Measurements from ENCODE around the gene SPTSSA. TPM values are rescaled to one million over a fixed set of nuclear protein-coding genes. Genes with fewer than 3 reads are reported as not detected.

Gene SPTSSA
- total and polyA plus RNA-seq, 5 donors: 12.3 to 19.9 (median 16.9) TPM

- Histone ChIP-seq H3K4me1 (ENCODE audit: control insufficient read depth, insufficient read depth, low read length) (no peaks in the 10 kb centered on the region), H3K27me3 (ENCODE audit: control insufficient read depth, insufficient read depth) (no peaks in the 10 kb centered on the region), H3K4me3 (ENCODE audit: low read length) (no peak overlapping the region), H3K27ac (ENCODE audit: low read length) (no peak overlapping the region), H3K9me3 (ENCODE audit: control insufficient read depth, low read length) (no peaks in the 10 kb centered on the region)
- 77% methylated on average over 6 of the region's 6 CpGs for WGBS
- DNase-seq (no peak), ATAC-seq (no peak)
- intact Hi-C loops (cut with DNase I): no loop called here
Observed at GRCh38 chr14:34472706-34473279, 10.8 kb upstream of the SPTSSA start.

- intact Hi-C loops (cut with DNase I): no loop called here
- H3K27ac ChIP-seq (ENCODE audit: low read length): no peak overlapping the region
- H3K4me1 ChIP-seq (ENCODE audit: control insufficient read depth, insufficient read depth, low read length): no peaks in the 10 kb centered on the region
- H3K9me3 ChIP-seq (ENCODE audit: control insufficient read depth, low read length): no peaks in the 10 kb centered on the region
- no peaks in the 10 kb centered on the region for H3K27me3 ChIP-seq (ENCODE audit: control insufficient read depth, insufficient read depth)
- DNase-seq: no peak
- H3K4me3 ChIP-seq (ENCODE audit: low read length): no peak overlapping the region
- ATAC-seq: no peak
Observed at GRCh38 chr14:34470319-34470718, 8.3 kb upstream of the SPTSSA start.

- no peak overlapping the region for H3K27ac ChIP-seq (ENCODE audit: low read length)
- intact Hi-C loops (cut with DNase I): loop anchor here in 1 of 4 donors (10.0 kb wide), 1 partner anchor 58 kb away; no protein-coding TSS in a partner anchor
- no peaks in the 10 kb centered on the region for H3K27me3 ChIP-seq (ENCODE audit: control insufficient read depth, insufficient read depth)
- no peak for DNase-seq
- no peak overlapping the region for H3K4me3 ChIP-seq (ENCODE audit: low read length)
- H3K9me3 ChIP-seq (ENCODE audit: control insufficient read depth, low read length): no peaks in the 10 kb centered on the region
- WGBS: 97% methylated on average over 2 of the region's 2 CpGs
- no peak for ATAC-seq
- H3K4me1 ChIP-seq (ENCODE audit: control insufficient read depth, insufficient read depth, low read length): peaks cover 5% of the 10 kb centered on the region
Observed at GRCh38 chr14:34466691-34467090, 4.7 kb upstream of the SPTSSA start.

DNA sequence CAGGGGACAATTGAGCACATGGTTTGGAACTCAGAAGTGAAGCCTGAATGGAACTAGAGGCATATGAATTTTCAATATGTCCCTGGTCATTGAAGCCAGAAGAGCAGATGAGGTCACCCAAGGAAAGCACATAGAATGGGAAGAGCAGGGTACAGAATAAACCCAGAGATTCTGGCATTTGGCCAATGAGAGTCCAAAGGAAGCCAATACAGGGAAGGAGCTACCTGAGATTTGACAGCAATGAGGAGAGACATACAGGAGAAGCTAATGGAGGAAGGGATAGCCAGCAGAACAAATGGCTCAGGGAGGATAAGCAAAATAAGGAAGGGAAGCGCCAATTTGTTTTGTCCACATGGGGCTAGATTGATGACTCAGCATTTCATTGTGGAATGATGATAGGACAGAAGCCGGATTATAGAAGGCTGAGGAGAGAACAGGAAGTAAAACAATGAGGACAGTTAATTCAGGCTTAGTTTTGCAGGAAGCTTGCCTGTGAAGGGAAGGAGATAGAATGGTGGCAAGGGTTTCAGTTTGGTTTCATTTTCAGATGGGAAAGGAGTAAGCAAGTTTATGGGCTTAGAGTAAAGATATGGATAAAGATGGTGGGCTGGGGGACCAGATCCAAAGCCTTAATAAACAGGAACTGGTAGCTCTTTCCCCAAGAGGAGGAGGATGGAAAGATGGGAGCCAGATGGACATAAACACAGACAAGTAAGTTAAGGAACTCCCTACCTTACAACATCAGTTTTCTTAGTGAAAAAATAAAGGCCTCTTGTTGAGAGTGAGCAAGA lies 3.2 kb upstream of the SPTSSA start:
- Histone ChIP-seq H3K4me1 (ENCODE audit: control insufficient read depth, insufficient read depth, low read length) (peaks cover 5% of the 10 kb centered on the region), H3K4me3 (ENCODE audit: low read length) (no peak overlapping the region), H3K9me3 (ENCODE audit: control insufficient read depth, low read length) (no peaks in the 10 kb centered on the region), H3K27ac (ENCODE audit: low read length) (no peak overlapping the region), H3K27me3 (ENCODE audit: control insufficient read depth, insufficient read depth) (no peaks in the 10 kb centered on the region)
- WGBS: 38% methylated on average over 2 of the region's 2 CpGs
- no peak for ATAC-seq
- intact Hi-C loops (cut with DNase I): loop anchor here in 1 of 4 donors (10.0 kb wide), 1 partner anchor 60 kb away; no protein-coding TSS in a partner anchor
- no peak for DNase-seq

DNA sequence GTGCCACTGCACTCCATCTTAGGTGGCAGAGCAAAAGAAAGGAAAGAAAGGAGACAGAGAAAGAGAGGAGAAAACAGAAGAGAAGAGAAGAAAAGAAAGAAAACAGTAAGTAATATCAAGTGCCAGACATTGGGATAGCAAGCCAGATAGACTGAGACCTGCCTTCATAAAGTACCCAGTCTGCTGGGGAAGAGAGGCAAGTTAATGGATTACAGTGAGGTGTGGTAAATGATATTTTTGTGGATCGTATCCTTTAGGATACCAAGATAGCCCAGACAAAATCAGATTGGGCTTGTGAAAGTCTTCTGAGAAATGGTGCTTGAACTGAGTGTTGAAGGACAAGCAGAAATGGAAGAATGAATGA lies 1.5 kb upstream of the SPTSSA start:
- Histone ChIP-seq H3K27ac (ENCODE audit: low read length) (no peak overlapping the region), H3K4me3 (ENCODE audit: low read length) (no peak overlapping the region), H3K27me3 (ENCODE audit: control insufficient read depth, insufficient read depth) (no peaks in the 10 kb centered on the region), H3K4me1 (ENCODE audit: control insufficient read depth, insufficient read depth, low read length) (peaks cover 5% of the 10 kb centered on the region), H3K9me3 (ENCODE audit: control insufficient read depth, low read length) (no peaks in the 10 kb centered on the region)
- ATAC-seq (no peak), DNase-seq (no peak)
- intact Hi-C loops (cut with DNase I): loop anchor here in 2 of 4 donors (5.0 to 10.0 kb wide), 2 partner anchors 61 to 74 kb away; partner anchors contain the start of gene EAPP (in 1 of the 2)
- WGBS: 83% methylated on average over 1 of the region's 1 CpG

- no peaks in the 10 kb centered on the region for H3K27me3 ChIP-seq (ENCODE audit: control insufficient read depth, insufficient read depth)
- peak; percentile 57 to 78 (median 68) for DNase-seq
- peaks cover 5% of the 10 kb centered on the region for H3K4me1 ChIP-seq (ENCODE audit: control insufficient read depth, insufficient read depth, low read length)
- intact Hi-C loops (cut with DNase I): loop anchor here in 2 of 4 donors (2.0 to 10.0 kb wide), 3 partner anchors 35 to 76 kb away; partner anchors contain the start of gene EAPP (in 1 of the 2)
- WGBS: 1% methylated on average over 45 of the region's 45 CpGs
- peak overlapping the region; percentile 82 for H3K27ac ChIP-seq (ENCODE audit: low read length)
- ATAC-seq: peak; percentile 36 to 59
- H3K4me3 ChIP-seq (ENCODE audit: low read length): peak overlapping the region; percentile 97
- no peaks in the 10 kb centered on the region for H3K9me3 ChIP-seq (ENCODE audit: control insufficient read depth, low read length)
Observed at GRCh38 chr14:34461334-34462131, 507 bp downstream of the SPTSSA start.

DNA sequence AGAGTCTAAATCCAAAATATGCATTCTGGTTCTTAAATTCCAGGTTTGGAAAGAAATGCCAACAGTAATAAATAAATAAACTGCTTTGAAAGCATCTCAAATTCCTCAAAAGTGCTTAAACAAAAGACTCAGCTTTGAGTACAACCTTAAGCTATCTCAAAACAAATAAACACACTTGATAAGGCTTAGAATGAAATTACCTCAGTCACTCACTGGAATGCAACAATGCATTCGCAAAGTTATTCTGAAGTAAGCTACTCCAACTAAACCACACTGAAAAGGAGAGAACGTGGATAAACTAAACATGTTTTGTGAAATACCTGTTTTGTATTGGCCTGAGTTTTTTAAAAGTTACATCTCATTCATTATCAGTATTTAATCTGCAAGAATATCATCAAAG lies 1.2 kb downstream of the SPTSSA start:
- ATAC-seq (no peak), DNase-seq (no peak)
- no peaks in the 10 kb centered on the region for H3K27me3 ChIP-seq (ENCODE audit: control insufficient read depth, insufficient read depth)
- peaks cover 5% of the 10 kb centered on the region for H3K4me1 ChIP-seq (ENCODE audit: control insufficient read depth, insufficient read depth, low read length)
- 36% methylated on average over 2 of the region's 2 CpGs for WGBS
- peak overlapping the region; percentile 97 for H3K4me3 ChIP-seq (ENCODE audit: low read length)
- H3K9me3 ChIP-seq (ENCODE audit: control insufficient read depth, low read length): no peaks in the 10 kb centered on the region
- intact Hi-C loops (cut with DNase I): loop anchor here in 2 of 4 donors (2.0 to 10.0 kb wide), 3 partner anchors 36 to 76 kb away; partner anchors contain the start of gene EAPP (in 1 of the 2)
- H3K27ac ChIP-seq (ENCODE audit: low read length): no peak overlapping the region

GRCh38 chr14:34460295-34460694 lies 1.7 kb downstream of the SPTSSA start:
- no peak for DNase-seq
- Histone ChIP-seq H3K27me3 (ENCODE audit: control insufficient read depth, insufficient read depth) (no peaks in the 10 kb centered on the region), H3K27ac (ENCODE audit: low read length) (no peak overlapping the region), H3K4me3 (ENCODE audit: low read length) (no peak overlapping the region), H3K9me3 (ENCODE audit: control insufficient read depth, low read length) (no peaks in the 10 kb centered on the region), H3K4me1 (ENCODE audit: control insufficient read depth, insufficient read depth, low read length) (peaks cover 5% of the 10 kb centered on the region)
- intact Hi-C loops (cut with DNase I): loop anchor here in 2 of 4 donors (2.0 to 10.0 kb wide), 3 partner anchors 37 to 77 kb away; partner anchors contain the start of gene EAPP (in 1 of the 2)
- WGBS: 94% methylated on average over 1 of the region's 1 CpG
- no peak for ATAC-seq

DNA sequence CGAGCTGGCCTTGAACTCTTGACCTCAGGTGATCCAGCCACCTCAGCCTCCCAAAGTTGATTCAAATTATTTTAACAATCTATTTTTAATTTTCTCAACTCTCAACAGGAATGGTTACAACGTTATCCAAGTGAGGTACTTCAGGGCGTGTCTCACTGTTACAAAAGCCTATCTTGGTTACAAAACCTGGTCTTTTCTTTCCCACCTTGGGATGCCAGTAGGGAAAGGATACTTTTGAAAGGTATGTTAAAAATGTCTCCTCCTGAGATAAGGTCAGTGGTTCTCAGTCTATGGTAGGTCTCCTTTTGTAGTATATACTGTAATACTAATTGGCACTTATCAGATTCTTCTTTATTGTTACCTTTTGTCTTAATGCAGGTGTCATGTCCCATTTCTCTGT lies 4.9 kb downstream of the SPTSSA start:
- Histone ChIP-seq H3K4me3 (ENCODE audit: low read length) (no peak overlapping the region), H3K27ac (ENCODE audit: low read length) (no peak overlapping the region), H3K9me3 (ENCODE audit: control insufficient read depth, low read length) (no peaks in the 10 kb centered on the region), H3K4me1 (ENCODE audit: control insufficient read depth, insufficient read depth, low read length) (peaks cover 2% of the 10 kb centered on the region), H3K27me3 (ENCODE audit: control insufficient read depth, insufficient read depth) (no peaks in the 10 kb centered on the region)
- intact Hi-C loops (cut with DNase I): no loop called here
- ATAC-seq (no peak), DNase-seq (no peak)
- 72% methylated on average over 3 of the region's 3 CpGs for WGBS

DNA sequence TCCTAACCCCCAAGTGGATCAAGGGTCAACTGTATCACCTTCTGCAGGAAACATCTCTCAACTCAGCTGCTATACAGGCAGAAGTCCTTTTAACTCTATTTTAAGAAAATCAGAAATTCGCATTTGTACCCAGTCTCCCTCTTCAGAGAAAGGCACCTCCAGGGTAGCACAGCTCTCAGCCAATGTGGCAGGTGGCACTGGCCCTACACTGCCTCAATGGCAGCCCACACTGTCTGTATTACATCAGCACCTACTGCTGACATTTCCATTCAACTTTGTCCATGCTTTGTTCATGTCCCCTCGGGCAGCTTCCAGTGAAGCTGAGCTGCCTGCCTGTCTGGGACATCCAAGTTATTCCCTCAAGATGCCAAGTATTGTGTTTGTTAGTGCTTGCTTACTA lies 8.8 kb downstream of the SPTSSA start:
- intact Hi-C loops (cut with DNase I): no loop called here
- DNase-seq: no peak
- Histone ChIP-seq H3K27ac (ENCODE audit: low read length) (no peak overlapping the region), H3K4me1 (ENCODE audit: control insufficient read depth, insufficient read depth, low read length) (peaks cover 2% of the 10 kb centered on the region), H3K27me3 (ENCODE audit: control insufficient read depth, insufficient read depth) (no peaks in the 10 kb centered on the region), H3K4me3 (ENCODE audit: low read length) (no peak overlapping the region), H3K9me3 (ENCODE audit: control insufficient read depth, low read length) (no peaks in the 10 kb centered on the region)
- ATAC-seq: no peak
- WGBS: 64% methylated on average over 2 of the region's 2 CpGs

Measured in right cardiac atrium (tissue), 5 donors.